ENCODE measurements around the gene STEAP3. TPM values are rescaled to one million over a fixed set of nuclear protein-coding genes. Genes with fewer than 3 reads are reported as not detected.

The STEAP3 gene
- total and polyA plus RNA-seq, 4 experiments from 2014 or later = 0.32 TPM; not detected in 3

DNA sequence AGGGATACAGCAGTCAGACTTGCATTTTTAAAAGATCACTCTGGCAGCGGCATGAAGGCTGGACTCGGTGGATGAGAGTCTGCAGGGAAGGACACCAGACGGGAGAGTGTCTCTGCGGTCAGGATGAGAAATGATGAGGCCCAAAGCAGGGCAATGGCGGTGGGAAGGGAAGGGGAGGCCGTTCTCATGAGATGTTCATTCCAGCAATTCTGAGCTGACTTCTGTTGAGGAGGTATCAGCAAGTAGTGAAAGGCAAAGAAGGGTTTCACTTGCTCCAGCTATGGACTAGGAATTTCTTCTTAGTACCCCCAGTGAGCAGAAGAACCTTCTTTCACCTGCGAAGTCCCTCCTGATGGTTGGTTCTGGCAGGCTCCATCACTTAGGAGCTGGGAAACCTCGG, 63.0 kb downstream of the STEAP3 start:
- CTCF ChIA-PET (ENCODE audit: partially characterized antibody) = interaction anchor here (1.0 kb wide), 1 partner anchor 14 kb away, joined by 3 read pairs; no protein-coding TSS in a partner anchor
- intact Hi-C loops (cut with micrococcal nuclease) = no loop called here
- Mint-ChIP-seq H3K4me1 (peaks cover 0 to 4% (median 0%) of the 10 kb centered on the region in 4 donors), H3K9me3 (no peaks in the 10 kb centered on the region), H3K36me3 (peaks cover 3 to 6% of the 10 kb centered on the region in 2 donors), H3K4me3 (no peak overlapping the region), H3K27me3 (no peaks in the 10 kb centered on the region), H3K27ac (no peak overlapping the region)
- DNase-seq = no peak
- H3K27me3 ChIP-seq (ENCODE audit: insufficient read depth, low read length) = no peaks in the 10 kb centered on the region
- H3K4me1 ChIP-seq (ENCODE audit: insufficient read depth, low read length) = peaks cover 3% of the 10 kb centered on the region
- H3K9me3 ChIP-seq (ENCODE audit: control insufficient read depth in 1 of 2, low read length in 2 of 2) = no peaks in the 10 kb centered on the region
- no peak overlapping the region for H3K4me3 ChIP-seq (ENCODE audit: low read length in 2 of 2)
- H3K27ac ChIP-seq (ENCODE audit: low read depth, low read length) = no peak overlapping the region
- H3K36me3 ChIP-seq (ENCODE audit: insufficient read depth, low read length) = no peaks in the 10 kb centered on the region
- POLR2A ChIA-PET (ENCODE audit: partially characterized antibody) = no interaction called here

DNA sequence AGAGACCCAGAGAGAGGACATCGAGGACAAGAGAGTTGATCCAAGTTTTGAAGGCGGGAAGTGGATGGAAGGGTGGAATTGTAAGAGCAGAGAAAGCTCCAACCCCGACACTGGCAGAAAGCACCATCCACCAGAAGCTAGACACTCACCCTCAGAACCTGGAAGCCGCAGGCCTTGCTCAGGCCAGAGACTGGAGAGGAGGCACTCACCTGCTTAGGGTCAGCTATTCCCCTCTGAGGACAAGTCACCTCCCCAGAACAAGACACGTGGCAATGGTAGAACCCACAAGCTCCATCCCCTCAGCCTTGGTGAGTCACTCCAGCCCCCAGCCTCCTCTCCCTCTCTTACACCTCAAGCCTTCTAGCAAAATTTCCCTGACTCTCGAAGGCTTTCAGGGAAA, 64.9 kb downstream of the STEAP3 start:
- Mint-ChIP-seq H3K4me3 (no peak overlapping the region), H3K27me3 (no peaks in the 10 kb centered on the region), H3K27ac (no peak overlapping the region), H3K4me1 (peaks cover 0 to 4% (median 0%) of the 10 kb centered on the region in 4 donors), H3K36me3 (peaks cover 3 to 6% of the 10 kb centered on the region in 2 donors), H3K9me3 (no peaks in the 10 kb centered on the region)
- no peaks in the 10 kb centered on the region for H3K36me3 ChIP-seq (ENCODE audit: insufficient read depth, low read length)
- no peak for DNase-seq
- peaks cover 3% of the 10 kb centered on the region for H3K4me1 ChIP-seq (ENCODE audit: insufficient read depth, low read length)
- H3K4me3 ChIP-seq (ENCODE audit: low read length in 2 of 2) = no peak overlapping the region
- H3K27ac ChIP-seq (ENCODE audit: low read depth, low read length) = no peak overlapping the region
- intact Hi-C loops (cut with micrococcal nuclease) = no loop called here
- ChIA-PET CTCF (ENCODE audit: partially characterized antibody) (interaction anchor here (1.0 kb wide), 1 partner anchor 407 kb away, joined by 4 read pairs; no protein-coding TSS in a partner anchor), POLR2A (ENCODE audit: partially characterized antibody) (no interaction called here)
- H3K27me3 ChIP-seq (ENCODE audit: insufficient read depth, low read length) = no peaks in the 10 kb centered on the region
- no peaks in the 10 kb centered on the region for H3K9me3 ChIP-seq (ENCODE audit: control insufficient read depth in 1 of 2, low read length in 2 of 2)

DNA sequence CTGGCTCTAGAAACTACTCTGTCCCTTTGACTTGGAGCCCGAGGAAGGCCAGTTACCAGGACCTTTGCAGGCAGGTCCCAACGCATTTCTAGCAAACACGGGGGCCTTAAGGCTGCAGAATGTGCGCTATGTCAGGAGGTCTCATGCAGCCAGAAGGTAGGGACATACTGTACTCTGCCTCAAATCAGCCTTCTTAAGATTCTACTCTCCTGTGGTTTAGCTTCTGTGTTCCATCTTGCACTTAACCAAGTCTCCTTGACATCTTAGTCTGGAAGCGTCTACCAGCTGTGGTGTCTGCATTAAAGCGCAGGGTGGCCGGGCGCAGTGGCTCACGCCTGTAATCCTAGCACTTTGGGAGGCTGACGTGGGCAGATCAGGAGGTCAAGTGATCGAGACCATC, 65.5 kb downstream of the STEAP3 start:
- H3K9me3 Mint-ChIP-seq = no peaks in the 10 kb centered on the region
- peaks cover 3% of the 10 kb centered on the region for H3K4me1 ChIP-seq (ENCODE audit: insufficient read depth, low read length)
- H3K36me3 Mint-ChIP-seq = peaks cover 3 to 6% of the 10 kb centered on the region in 2 donors
- no peak overlapping the region for H3K4me3 ChIP-seq (ENCODE audit: low read length in 2 of 2)
- no peaks in the 10 kb centered on the region for H3K36me3 ChIP-seq (ENCODE audit: insufficient read depth, low read length)
- no peaks in the 10 kb centered on the region for H3K9me3 ChIP-seq (ENCODE audit: control insufficient read depth in 1 of 2, low read length in 2 of 2)
- H3K27ac ChIP-seq (ENCODE audit: low read depth, low read length) = no peak overlapping the region
- CTCF ChIA-PET (ENCODE audit: partially characterized antibody) = interaction anchor here (1.0 kb wide), 1 partner anchor 408 kb away, joined by 4 read pairs; no protein-coding TSS in a partner anchor
- intact Hi-C loops (cut with micrococcal nuclease) = no loop called here
- DNase-seq = no peak
- H3K27me3 ChIP-seq (ENCODE audit: insufficient read depth, low read length) = no peaks in the 10 kb centered on the region
- H3K4me1 Mint-ChIP-seq = peaks cover 0 to 4% (median 0%) of the 10 kb centered on the region in 4 donors
- no peak overlapping the region for H3K27ac Mint-ChIP-seq
- no peak overlapping the region for H3K4me3 Mint-ChIP-seq
- H3K27me3 Mint-ChIP-seq = no peaks in the 10 kb centered on the region
- POLR2A ChIA-PET (ENCODE audit: partially characterized antibody) = no interaction called here

DNA sequence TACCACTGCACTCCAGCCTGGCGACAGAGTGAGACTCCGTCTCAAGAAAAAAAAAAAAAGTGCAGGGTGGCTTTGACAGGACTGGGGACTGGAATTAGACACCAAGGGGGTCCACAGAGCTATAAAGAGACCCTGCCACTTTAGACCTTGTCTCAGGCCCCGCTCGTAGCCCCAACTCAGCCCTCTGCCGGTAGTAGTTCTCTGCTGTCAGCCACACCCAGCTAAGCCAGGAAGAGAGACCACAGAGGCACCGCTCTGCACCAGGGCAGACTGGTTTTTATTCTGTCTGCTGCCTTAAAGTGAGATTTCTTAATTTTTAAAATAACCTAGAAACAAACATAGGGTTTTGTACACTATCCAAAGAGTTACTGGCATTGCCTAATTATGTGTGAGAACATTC, 66.0 kb downstream of the STEAP3 start:
- intact Hi-C loops (cut with micrococcal nuclease) = no loop called here
- CTCF ChIA-PET (ENCODE audit: partially characterized antibody) = interaction anchor here (1.8 to 3.8 kb wide), 2 partner anchors 9 to 407 kb away, joined by 4 to 26 read pairs; no protein-coding TSS in a partner anchor

DNA sequence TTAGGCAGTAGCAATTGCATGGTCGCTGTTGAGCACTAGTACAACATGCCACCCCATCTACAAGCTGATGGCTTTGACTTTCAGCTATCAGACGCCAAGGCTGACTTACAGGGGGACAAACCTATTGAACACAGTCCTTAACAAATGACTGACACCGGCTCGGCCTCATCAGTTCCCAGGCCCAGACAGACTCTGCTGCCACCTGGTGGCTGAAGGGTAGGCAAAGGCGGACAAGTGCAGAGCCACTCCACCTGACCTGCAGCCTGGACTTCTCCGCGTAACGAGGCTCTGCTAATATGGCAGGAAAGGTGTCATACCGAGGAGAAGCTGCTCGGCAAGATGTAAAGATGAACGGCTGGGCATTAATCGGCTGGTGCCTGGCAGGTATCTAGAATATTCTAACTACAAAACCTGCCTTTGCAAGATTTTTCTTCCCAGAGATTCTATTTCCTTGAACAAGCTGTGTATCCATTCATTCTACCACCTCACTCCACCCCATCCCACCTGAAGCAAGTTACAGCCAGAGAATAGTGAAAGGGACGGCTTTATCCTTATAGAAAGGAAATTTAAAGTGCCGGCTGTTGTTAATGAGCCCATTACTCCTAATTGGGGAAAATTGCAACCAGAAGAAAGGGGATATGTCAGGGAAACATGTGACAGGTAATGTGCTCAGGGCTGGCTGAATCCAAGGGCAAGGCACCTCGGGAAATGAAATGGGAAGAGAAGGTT, 67.4 kb downstream of the STEAP3 start:
- Histone ChIP-seq H3K4me1 (ENCODE audit: insufficient read depth, low read length) (peaks cover 3% of the 10 kb centered on the region), H3K36me3 (ENCODE audit: insufficient read depth, low read length) (no peaks in the 10 kb centered on the region), H3K27me3 (ENCODE audit: insufficient read depth, low read length) (no peaks in the 10 kb centered on the region), H3K9me3 (ENCODE audit: control insufficient read depth in 1 of 2, low read length in 2 of 2) (no peaks in the 10 kb centered on the region), H3K4me3 (ENCODE audit: low read length in 2 of 2) (no peak overlapping the region), H3K27ac (ENCODE audit: low read depth, low read length) (no peak overlapping the region)
- H3K27ac Mint-ChIP-seq = no peak overlapping the region
- POLR2A ChIA-PET (ENCODE audit: partially characterized antibody) = no interaction called here
- H3K27me3 Mint-ChIP-seq = no peaks in the 10 kb centered on the region
- peak in 3 of 5 donors; percentile 29 to 63 (median 42) for DNase-seq
- H3K4me3 Mint-ChIP-seq = no peak overlapping the region
- CTCF ChIA-PET (ENCODE audit: partially characterized antibody) = interaction anchor here (1.1 to 3.8 kb wide), 7 partner anchors 10 to 418 kb away, joined by 3 to 26 read pairs (median 4); no protein-coding TSS in a partner anchor
- H3K36me3 Mint-ChIP-seq = peaks cover 3 to 6% of the 10 kb centered on the region in 2 donors
- intact Hi-C loops (cut with micrococcal nuclease) = no loop called here
- peaks cover 0 to 4% (median 0%) of the 10 kb centered on the region in 4 donors for H3K4me1 Mint-ChIP-seq
- no peaks in the 10 kb centered on the region for H3K9me3 Mint-ChIP-seq

More for the DNA sequence above, 66.0 kb downstream of the STEAP3 start:
- H3K9me3 Mint-ChIP-seq = no peaks in the 10 kb centered on the region
- peaks cover 3% of the 10 kb centered on the region for H3K4me1 ChIP-seq (ENCODE audit: insufficient read depth, low read length)
- peaks cover 3 to 6% of the 10 kb centered on the region in 2 donors for H3K36me3 Mint-ChIP-seq
- H3K36me3 ChIP-seq (ENCODE audit: insufficient read depth, low read length) = no peaks in the 10 kb centered on the region
- no peaks in the 10 kb centered on the region for H3K9me3 ChIP-seq (ENCODE audit: control insufficient read depth in 1 of 2, low read length in 2 of 2)
- no peak overlapping the region for H3K27ac ChIP-seq (ENCODE audit: low read depth, low read length)
- no peak overlapping the region for H3K27ac Mint-ChIP-seq
- H3K4me3 ChIP-seq (ENCODE audit: low read length in 2 of 2) = no peak overlapping the region
- peaks cover 0 to 4% (median 0%) of the 10 kb centered on the region in 4 donors for H3K4me1 Mint-ChIP-seq
- H3K27me3 Mint-ChIP-seq = no peaks in the 10 kb centered on the region
- H3K27me3 ChIP-seq (ENCODE audit: insufficient read depth, low read length) = no peaks in the 10 kb centered on the region
- POLR2A ChIA-PET (ENCODE audit: partially characterized antibody) = no interaction called here
- H3K4me3 Mint-ChIP-seq = no peak overlapping the region
- DNase-seq = no peak

DNA sequence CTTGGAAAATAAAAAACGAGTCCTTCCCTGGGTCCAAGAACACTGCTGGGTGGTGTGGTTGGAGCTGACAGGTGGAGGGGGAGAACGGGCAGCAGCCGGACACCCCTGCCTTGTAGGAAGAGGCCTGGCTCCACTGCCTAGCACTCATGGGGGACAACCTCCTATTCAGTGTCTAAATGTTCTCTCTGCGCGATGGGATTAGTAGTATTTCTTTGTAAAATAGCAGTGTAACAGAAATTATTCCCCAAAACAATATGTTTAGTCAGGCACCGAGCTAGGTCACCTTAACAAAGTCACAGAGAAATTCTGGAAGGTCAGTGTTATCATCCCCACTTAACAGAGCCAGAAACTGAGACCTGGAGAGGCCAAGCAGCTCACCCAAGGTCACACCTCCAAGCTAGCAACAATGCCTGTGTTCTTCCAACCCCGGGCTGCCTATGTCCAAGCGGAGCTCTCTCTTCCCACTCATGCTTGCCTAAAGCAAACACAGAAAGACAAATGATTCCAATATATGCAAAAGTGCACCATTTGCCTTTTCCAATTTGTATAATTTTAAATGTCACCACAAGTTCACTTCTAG, 68.0 kb downstream of the STEAP3 start:
- no peaks in the 10 kb centered on the region for H3K27me3 ChIP-seq (ENCODE audit: insufficient read depth, low read length)
- H3K4me1 Mint-ChIP-seq = peaks cover 0 to 4% (median 0%) of the 10 kb centered on the region in 4 donors
- DNase-seq = no peak
- H3K27ac Mint-ChIP-seq = no peak overlapping the region
- H3K36me3 ChIP-seq (ENCODE audit: insufficient read depth, low read length) = no peaks in the 10 kb centered on the region
- intact Hi-C loops (cut with micrococcal nuclease) = no loop called here
- peaks cover 3% of the 10 kb centered on the region for H3K4me1 ChIP-seq (ENCODE audit: insufficient read depth, low read length)
- no peak overlapping the region for H3K4me3 ChIP-seq (ENCODE audit: low read length in 2 of 2)
- H3K27me3 Mint-ChIP-seq = no peaks in the 10 kb centered on the region
- H3K9me3 ChIP-seq (ENCODE audit: control insufficient read depth in 1 of 2, low read length in 2 of 2) = no peaks in the 10 kb centered on the region
- peaks cover 0 to 1% of the 10 kb centered on the region in 2 donors for H3K36me3 Mint-ChIP-seq
- no peaks in the 10 kb centered on the region for H3K9me3 Mint-ChIP-seq
- CTCF ChIA-PET (ENCODE audit: partially characterized antibody) = interaction anchor here (0.6 to 3.8 kb wide), 8 partner anchors 10 to 419 kb away, joined by 3 to 26 read pairs (median 4); no protein-coding TSS in a partner anchor
- no peak overlapping the region for H3K4me3 Mint-ChIP-seq
- POLR2A ChIA-PET (ENCODE audit: partially characterized antibody) = no interaction called here
- H3K27ac ChIP-seq (ENCODE audit: low read depth, low read length) = no peak overlapping the region

DNA sequence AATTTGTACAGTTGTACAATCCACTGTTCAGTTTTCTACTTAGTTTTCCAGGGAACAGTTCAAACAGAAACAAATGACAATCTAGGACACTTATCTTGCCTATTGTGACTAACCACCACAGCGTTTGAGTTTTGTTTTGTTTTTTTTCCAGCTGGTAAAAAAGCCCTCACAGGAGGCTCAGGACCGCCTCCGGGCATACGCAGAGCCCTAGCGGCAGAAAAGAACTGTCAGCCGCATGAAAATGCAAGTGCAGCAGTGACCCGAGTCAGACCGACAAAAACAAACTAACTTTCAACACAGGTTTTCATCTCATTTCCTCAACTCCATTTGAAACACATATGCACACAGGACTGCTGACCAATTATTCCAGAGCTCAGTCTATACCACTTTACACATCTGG, 68.6 kb downstream of the STEAP3 start:
- POLR2A ChIA-PET (ENCODE audit: partially characterized antibody) = no interaction called here
- Histone ChIP-seq H3K27ac (ENCODE audit: low read depth, low read length) (no peak overlapping the region), H3K36me3 (ENCODE audit: insufficient read depth, low read length) (no peaks in the 10 kb centered on the region), H3K9me3 (ENCODE audit: control insufficient read depth in 1 of 2, low read length in 2 of 2) (no peaks in the 10 kb centered on the region), H3K4me3 (ENCODE audit: low read length in 2 of 2) (no peak overlapping the region), H3K4me1 (ENCODE audit: insufficient read depth, low read length) (peaks cover 3% of the 10 kb centered on the region), H3K27me3 (ENCODE audit: insufficient read depth, low read length) (no peaks in the 10 kb centered on the region)
- Mint-ChIP-seq H3K4me3 (no peak overlapping the region), H3K9me3 (no peaks in the 10 kb centered on the region), H3K27ac (peak overlapping the region in 1 of 7 donors; percentile 32), H3K27me3 (no peaks in the 10 kb centered on the region), H3K4me1 (peaks cover 0 to 4% (median 0%) of the 10 kb centered on the region in 4 donors), H3K36me3 (no peaks in the 10 kb centered on the region)
- intact Hi-C loops (cut with micrococcal nuclease) = no loop called here
- CTCF ChIA-PET (ENCODE audit: partially characterized antibody) = interaction anchor here (0.6 to 3.8 kb wide), 6 partner anchors 9 to 410 kb away, joined by 3 to 26 read pairs (median 3); no protein-coding TSS in a partner anchor
- DNase-seq = no peak
